Liver (tissue), 9 donors: Measurements from ENCODE around the gene NHP2. TPM values are rescaled to one million over a fixed set of nuclear protein-coding genes. Genes with fewer than 3 reads are reported as not detected.

Source experiments
- DNase-seq: peaks from one replicate; pipeline ENCODE4 v3.0.0-alpha.2; 2017; ENCODE audit warnings: low spot score
- H3K27ac ChIP-seq, 2 donors: one replicate each; pipeline ENCODE4 v1.7.0; 2013; ENCODE audit warnings: inconsistent platforms in 2 of 2, low read length in 2 of 2, control low read depth in 1 of 2, low read depth in 1 of 2, mild to moderate bottlenecking in 1 of 2
- H3K27me3 ChIP-seq, 4 donors: one replicate each; pipeline versions ENCODE4 v1.6.1 to v1.7.0; 2013; ENCODE audit warnings: low read length in 3 of 4, inconsistent platforms in 1 of 4, mild to moderate bottlenecking in 1 of 4, moderate library complexity in 1 of 4; ENCODE audit not compliant: control insufficient read depth in 4 of 4, insufficient read depth in 4 of 4
- H3K36me3 ChIP-seq, 4 donors: one replicate each; pipeline versions ENCODE4 v1.6.1 to v1.7.0; 2013; ENCODE audit warnings: low read length in 3 of 4, mild to moderate bottlenecking in 3 of 4, low read depth in 1 of 4, moderate library complexity in 1 of 4; ENCODE audit not compliant: control insufficient read depth in 4 of 4, insufficient read depth in 3 of 4
- H3K4me1 ChIP-seq, 4 donors: one replicate each; pipeline versions ENCODE4 v1.6.1 to v1.7.0; 2013; ENCODE audit warnings: low read length in 3 of 4, mild to moderate bottlenecking in 3 of 4, moderate library complexity in 1 of 4; ENCODE audit not compliant: control insufficient read depth in 4 of 4, insufficient read depth in 4 of 4
- H3K4me3 ChIP-seq, 3 donors: one replicate each; pipeline versions ENCODE4 v1.6.1 to v1.7.0; 2013; ENCODE audit warnings: low read length in 3 of 3, control low read depth in 1 of 3, low read depth in 1 of 3, mild to moderate bottlenecking in 1 of 3
- H3K9ac ChIP-seq, 2 donors: one replicate each; pipeline ENCODE4 v1.7.0; 2013; ENCODE audit warnings: low read length in 2 of 2, mild to moderate bottlenecking in 2 of 2, moderate library complexity in 2 of 2, control low read depth in 1 of 2, low read depth in 1 of 2
- H3K9me3 ChIP-seq, 4 donors: one replicate each; pipeline versions ENCODE4 v1.6.1 to v1.7.0; 2013; ENCODE audit warnings: low read length in 3 of 4; ENCODE audit not compliant: control insufficient read depth in 4 of 4
- ATF3 ChIP-seq: IDR thresholded peaks from 2 replicates; pipeline ENCODE4 v1.6.1; 2016; ENCODE audit warnings: antibody characterized with exemption
- EGR1 ChIP-seq, 2 donors: IDR thresholded peaks; 2 replicates each; pipeline ENCODE4 v1.6.1; 2016 to 2018; ENCODE audit warnings: antibody characterized with exemption in 2 of 2, low read depth in 2 of 2
- FOXA1 ChIP-seq: IDR thresholded peaks from 2 replicates; pipeline ENCODE4 v1.6.1; 2016; ENCODE audit warnings: antibody characterized with exemption
- FOXA2 ChIP-seq: IDR thresholded peaks from 2 replicates; pipeline ENCODE4 v1.6.1; 2016; ENCODE audit warnings: antibody characterized with exemption
- GABPA ChIP-seq, 2 donors: IDR thresholded peaks in 1 of 2; conservative IDR thresholded peaks in 1 of 2; 2 replicates each; pipeline ENCODE4 v1.6.1; 2016; ENCODE audit warnings: antibody characterized with exemption in 2 of 2, mild to moderate bottlenecking in 1 of 2, moderate library complexity in 1 of 2
- HNF4A ChIP-seq, 2 donors: conservative IDR thresholded peaks; 2 replicates each; pipeline ENCODE4 v1.6.1; 2016; ENCODE audit warnings: antibody characterized with exemption in 2 of 2, mild to moderate bottlenecking in 2 of 2
- HNF4G ChIP-seq: IDR thresholded peaks from 2 replicates; pipeline ENCODE4 v1.6.1; 2016; ENCODE audit warnings: antibody characterized with exemption
- JUND ChIP-seq, 2 donors: IDR thresholded peaks; 2 replicates each; pipeline ENCODE4 v1.6.1; 2016; ENCODE audit warnings: antibody characterized with exemption in 2 of 2
- MAX ChIP-seq: IDR thresholded peaks from 2 replicates; pipeline ENCODE4 v1.6.1; 2016; ENCODE audit warnings: antibody characterized with exemption
- NR2F2 ChIP-seq: IDR thresholded peaks from 2 replicates; pipeline ENCODE4 v1.6.1; 2016; ENCODE audit warnings: antibody characterized with exemption
- RAD21 ChIP-seq, 2 donors: IDR thresholded peaks; 2 replicates each; pipeline ENCODE4 v1.6.1; 2016; ENCODE audit warnings: antibody characterized with exemption in 2 of 2, mild to moderate bottlenecking in 2 of 2
- RXRA ChIP-seq, 2 donors: IDR thresholded peaks; 2 replicates each; pipeline ENCODE4 v1.6.1; 2017 to 2018; ENCODE audit warnings: antibody characterized with exemption in 2 of 2, mild to moderate bottlenecking in 1 of 2
- SP1 ChIP-seq: IDR thresholded peaks from 2 replicates; pipeline ENCODE4 v1.6.1; 2018; ENCODE audit warnings: antibody characterized with exemption, mild to moderate bottlenecking
- TAF1 ChIP-seq: conservative IDR thresholded peaks from 2 replicates; pipeline ENCODE4 v1.6.1; 2016; ENCODE audit warnings: antibody characterized with exemption, mild to moderate bottlenecking
- YY1 ChIP-seq: IDR thresholded peaks from 2 replicates; pipeline ENCODE4 v1.6.1; 2016; ENCODE audit warnings: antibody characterized with exemption, mild to moderate bottlenecking
- WGBS: extraction: QIAGEN DNeasy Blood & Tissue Kit; methylation state at CpG from one replicate; pipeline ENCODE4 v1.1.7; 2013; 5-methylcytosine and 5-hydroxymethylcytosine counted together
- polyA plus RNA-seq, 2 donors: library from polyadenylated mRNA; stranded (reverse) in 1 of 2; unstranded in 1 of 2; fragments of 200-250 nt in 1 of 2; fragments of >200 nt in 1 of 2; fragmentation: Nextera tagmentation in 1 of 2; extraction: Ambion mirVana in 1 of 2; gene quantifications; one replicate each; pipeline versions ENCODE4 v1.2.1 to v1.2.3, GENCODE V29; 2013 to 2015
- total RNA-seq, 2 donors: library from RNA; depleted of rRNA; stranded (reverse); fragments of >200 nt; gene quantifications; one replicate each; pipeline ENCODE4 v1.2.3, GENCODE V29; 2014
- TF ChIP-seq, protein P1 (sequence below): fragments of 150-350 bp; IDR thresholded peaks from 2 replicates; pipeline ENCODE4 v1.5.1; 2017; ENCODE audit warnings: improper control_type of control experiment, low read depth, low read length; ENCODE audit not compliant: missing input control
- TF ChIP-seq, protein P2 (sequence below): IDR thresholded peaks from 2 replicates; pipeline ENCODE4 v1.6.1; 2016; ENCODE audit warnings: antibody characterized with exemption, mild to moderate bottlenecking
- TF ChIP-seq, protein P3 (sequence below): IDR thresholded peaks from 2 replicates; pipeline ENCODE4 v1.6.1; 2016; ENCODE audit warnings: antibody characterized with exemption
- donor health status: healthy.
- donor health status: healthy.
- donor health status: healthy.
- donor health status: healthy.
- donor health status: healthy.

Gene NHP2
- total and polyA plus RNA-seq, 4 donors, result 44.1 to 124 (median 62.6) TPM

DNA sequence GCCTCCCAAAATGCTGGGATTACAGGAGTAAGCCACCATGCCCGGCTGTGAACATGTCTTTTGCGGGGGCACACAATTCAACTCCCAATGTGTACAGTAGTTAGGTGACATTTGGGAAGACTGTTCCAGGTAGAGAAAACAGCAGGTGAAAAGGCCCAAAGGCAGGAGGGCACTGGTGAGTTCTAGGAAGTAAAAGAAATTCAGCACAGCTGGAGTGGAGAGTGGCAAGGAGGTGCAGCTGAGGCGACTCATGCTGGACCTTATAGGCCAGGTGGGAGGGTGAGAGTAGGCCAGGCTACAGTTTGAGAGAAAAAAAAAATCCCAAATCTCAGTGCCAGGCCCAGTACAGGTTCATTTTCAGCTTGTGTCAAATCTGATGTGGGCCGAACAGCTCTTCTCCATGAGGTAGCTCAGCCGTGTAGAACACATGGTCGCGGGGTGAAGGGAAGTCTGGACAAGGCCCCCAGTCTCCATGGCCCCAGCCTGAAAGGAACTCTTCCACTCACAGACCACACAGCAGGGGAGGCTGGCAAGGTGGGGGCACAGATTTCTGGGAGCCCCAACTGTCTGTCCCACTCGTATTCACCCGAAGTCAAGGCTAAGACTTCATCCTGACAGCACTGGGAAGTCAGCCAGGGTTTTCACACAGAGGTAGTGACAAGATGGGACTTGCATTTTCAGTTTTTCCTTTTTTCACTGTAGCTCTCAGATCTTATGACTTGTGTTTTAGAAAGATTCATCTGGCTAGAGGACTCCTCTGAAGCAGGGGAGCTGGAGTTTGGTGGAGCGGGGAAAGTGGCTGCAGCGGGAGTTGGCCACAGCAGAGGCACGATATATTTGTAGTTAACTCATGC is 46.1 kb upstream of the NHP2 start:
- Histone ChIP-seq H3K4me1 (peaks cover under 1 to 11% (median 8%) of the 10 kb centered on the region in 4 donors), H3K36me3 (no peaks in the 10 kb centered on the region), H3K27me3 (no peaks in the 10 kb centered on the region), H3K27ac (no peak overlapping the region), H3K9ac (no peak overlapping the region), H3K9me3 (no peaks in the 10 kb centered on the region), H3K4me3 (no peak overlapping the region)
- TF ChIP-seq, protein P1, sequence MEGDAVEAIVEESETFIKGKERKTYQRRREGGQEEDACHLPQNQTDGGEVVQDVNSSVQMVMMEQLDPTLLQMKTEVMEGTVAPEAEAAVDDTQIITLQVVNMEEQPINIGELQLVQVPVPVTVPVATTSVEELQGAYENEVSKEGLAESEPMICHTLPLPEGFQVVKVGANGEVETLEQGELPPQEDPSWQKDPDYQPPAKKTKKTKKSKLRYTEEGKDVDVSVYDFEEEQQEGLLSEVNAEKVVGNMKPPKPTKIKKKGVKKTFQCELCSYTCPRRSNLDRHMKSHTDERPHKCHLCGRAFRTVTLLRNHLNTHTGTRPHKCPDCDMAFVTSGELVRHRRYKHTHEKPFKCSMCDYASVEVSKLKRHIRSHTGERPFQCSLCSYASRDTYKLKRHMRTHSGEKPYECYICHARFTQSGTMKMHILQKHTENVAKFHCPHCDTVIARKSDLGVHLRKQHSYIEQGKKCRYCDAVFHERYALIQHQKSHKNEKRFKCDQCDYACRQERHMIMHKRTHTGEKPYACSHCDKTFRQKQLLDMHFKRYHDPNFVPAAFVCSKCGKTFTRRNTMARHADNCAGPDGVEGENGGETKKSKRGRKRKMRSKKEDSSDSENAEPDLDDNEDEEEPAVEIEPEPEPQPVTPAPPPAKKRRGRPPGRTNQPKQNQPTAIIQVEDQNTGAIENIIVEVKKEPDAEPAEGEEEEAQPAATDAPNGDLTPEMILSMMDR, result no peak
- no peak for TF ChIP-seq ATF3
- TF ChIP-seq, protein P2, sequence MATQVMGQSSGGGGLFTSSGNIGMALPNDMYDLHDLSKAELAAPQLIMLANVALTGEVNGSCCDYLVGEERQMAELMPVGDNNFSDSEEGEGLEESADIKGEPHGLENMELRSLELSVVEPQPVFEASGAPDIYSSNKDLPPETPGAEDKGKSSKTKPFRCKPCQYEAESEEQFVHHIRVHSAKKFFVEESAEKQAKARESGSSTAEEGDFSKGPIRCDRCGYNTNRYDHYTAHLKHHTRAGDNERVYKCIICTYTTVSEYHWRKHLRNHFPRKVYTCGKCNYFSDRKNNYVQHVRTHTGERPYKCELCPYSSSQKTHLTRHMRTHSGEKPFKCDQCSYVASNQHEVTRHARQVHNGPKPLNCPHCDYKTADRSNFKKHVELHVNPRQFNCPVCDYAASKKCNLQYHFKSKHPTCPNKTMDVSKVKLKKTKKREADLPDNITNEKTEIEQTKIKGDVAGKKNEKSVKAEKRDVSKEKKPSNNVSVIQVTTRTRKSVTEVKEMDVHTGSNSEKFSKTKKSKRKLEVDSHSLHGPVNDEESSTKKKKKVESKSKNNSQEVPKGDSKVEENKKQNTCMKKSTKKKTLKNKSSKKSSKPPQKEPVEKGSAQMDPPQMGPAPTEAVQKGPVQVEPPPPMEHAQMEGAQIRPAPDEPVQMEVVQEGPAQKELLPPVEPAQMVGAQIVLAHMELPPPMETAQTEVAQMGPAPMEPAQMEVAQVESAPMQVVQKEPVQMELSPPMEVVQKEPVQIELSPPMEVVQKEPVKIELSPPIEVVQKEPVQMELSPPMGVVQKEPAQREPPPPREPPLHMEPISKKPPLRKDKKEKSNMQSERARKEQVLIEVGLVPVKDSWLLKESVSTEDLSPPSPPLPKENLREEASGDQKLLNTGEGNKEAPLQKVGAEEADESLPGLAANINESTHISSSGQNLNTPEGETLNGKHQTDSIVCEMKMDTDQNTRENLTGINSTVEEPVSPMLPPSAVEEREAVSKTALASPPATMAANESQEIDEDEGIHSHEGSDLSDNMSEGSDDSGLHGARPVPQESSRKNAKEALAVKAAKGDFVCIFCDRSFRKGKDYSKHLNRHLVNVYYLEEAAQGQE, result no peak
- TF ChIP-seq EGR1 (IDR thresholded peaks at IDR 0.05; ENCODE audit: low read depth in 2 of 2), result no peak
- no peak for TF ChIP-seq RAD21 (IDR thresholded peaks at IDR 0.05)
- no peak for TF ChIP-seq RXRA (IDR thresholded peaks at IDR 0.05)
- no peak for TF ChIP-seq TAF1
- TF ChIP-seq HNF4A (conservative IDR thresholded peaks at IDR 0.05), result no peak
- 86% methylated on average over 12 of the region's 12 CpGs for WGBS
- DNase-seq, result no peak

DNA sequence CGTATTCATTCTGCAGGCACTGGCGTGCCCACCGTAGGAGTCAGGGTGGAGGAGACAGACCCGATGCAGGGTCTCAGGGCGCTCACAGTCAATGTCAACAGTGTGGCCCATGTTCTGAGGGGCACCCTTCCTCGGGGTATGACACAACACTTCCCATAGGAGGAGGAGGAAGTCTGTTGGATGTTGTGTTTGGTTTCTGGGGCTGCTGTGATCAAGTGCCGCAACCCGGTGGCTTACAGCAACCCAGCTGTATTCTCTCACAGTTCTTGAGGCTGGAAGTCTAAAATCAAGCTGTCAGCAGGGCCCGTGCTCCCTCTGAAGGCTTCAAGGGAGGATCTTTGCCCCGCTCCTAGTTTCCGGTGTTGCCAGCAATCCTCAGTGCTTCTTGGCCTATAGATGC is 45.0 kb upstream of the NHP2 start:
- Histone ChIP-seq H3K9ac (no peak overlapping the region), H3K36me3 (no peaks in the 10 kb centered on the region), H3K27ac (no peak overlapping the region), H3K4me3 (no peak overlapping the region), H3K4me1 (peaks cover 4 to 15% (median 7%) of the 10 kb centered on the region in 4 donors), H3K27me3 (no peaks in the 10 kb centered on the region), H3K9me3 (no peaks in the 10 kb centered on the region)
- no peak for DNase-seq
- 90% methylated on average over 11 of the region's 11 CpGs for WGBS
- TF ChIP-seq, protein P3, sequence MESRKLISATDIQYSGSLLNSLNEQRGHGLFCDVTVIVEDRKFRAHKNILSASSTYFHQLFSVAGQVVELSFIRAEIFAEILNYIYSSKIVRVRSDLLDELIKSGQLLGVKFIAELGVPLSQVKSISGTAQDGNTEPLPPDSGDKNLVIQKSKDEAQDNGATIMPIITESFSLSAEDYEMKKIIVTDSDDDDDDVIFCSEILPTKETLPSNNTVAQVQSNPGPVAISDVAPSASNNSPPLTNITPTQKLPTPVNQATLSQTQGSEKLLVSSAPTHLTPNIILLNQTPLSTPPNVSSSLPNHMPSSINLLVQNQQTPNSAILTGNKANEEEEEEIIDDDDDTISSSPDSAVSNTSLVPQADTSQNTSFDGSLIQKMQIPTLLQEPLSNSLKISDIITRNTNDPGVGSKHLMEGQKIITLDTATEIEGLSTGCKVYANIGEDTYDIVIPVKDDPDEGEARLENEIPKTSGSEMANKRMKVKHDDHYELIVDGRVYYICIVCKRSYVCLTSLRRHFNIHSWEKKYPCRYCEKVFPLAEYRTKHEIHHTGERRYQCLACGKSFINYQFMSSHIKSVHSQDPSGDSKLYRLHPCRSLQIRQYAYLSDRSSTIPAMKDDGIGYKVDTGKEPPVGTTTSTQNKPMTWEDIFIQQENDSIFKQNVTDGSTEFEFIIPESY, result no peak
- no peak for TF ChIP-seq YY1
- TF ChIP-seq GABPA (IDR thresholded peaks at IDR 0.05 in 1 of 2, conservative IDR thresholded peaks at IDR 0.05 in 1 of 2), result no peak
- no peak for TF ChIP-seq NR2F2
- TF ChIP-seq MAX, result no peak
- no peak for TF ChIP-seq FOXA1
- TF ChIP-seq HNF4A (conservative IDR thresholded peaks at IDR 0.05), result no peak
- no peak for TF ChIP-seq RXRA (IDR thresholded peaks at IDR 0.05)
- no peak for TF ChIP-seq HNF4G
- TF ChIP-seq, protein P2, result no peak
- no peak for TF ChIP-seq SP1
- no peak for TF ChIP-seq TAF1
- no peak for TF ChIP-seq ATF3
- no peak for TF ChIP-seq FOXA2
- no peak for TF ChIP-seq JUND (IDR thresholded peaks at IDR 0.05)
